IMR-90 (cell line): Measurements from ENCODE around the gene NEURL1. TPM values are rescaled to one million over a fixed set of nuclear protein-coding genes. Genes with fewer than 3 reads are reported as not detected.

Source experiments
- ATAC-seq: fragments of 200-7000 bp; cut with Tn5 transposase; 2 replicates; pipeline ENCODE4 v1.9.1; 2020; ENCODE audit warnings: low read depth, mild to moderate bottlenecking, moderate library complexity
- BruUV-seq: library from RNA; stranded (reverse); fragments of 400-500 nt; replicated peaks from 2 replicates; lab custom pipeline; 2021; lab: Mats Ljungman, UMichigan
- CTCF ChIA-PET: fragments of 300-600 bp; formaldehyde crosslinking; extraction: SDS; loops from one replicate; lab custom pipeline; 2021; ENCODE audit warnings: antibody characterized with exemption; lab: Yijun Ruan, JAX
- POLR2A ChIA-PET: fragments of 300-600 bp; sonication (Branson Sonifier 250); formaldehyde crosslinking; loops from one replicate; lab custom pipeline; 2022; ENCODE audit warnings: antibody characterized with exemption; ENCODE audit not compliant: unreplicated experiment; lab: Charles Lee
- DNase-seq: peaks from one replicate; pipeline ENCODE4 v3.0.0; 2013
- H2AFZ ChIP-seq: replicated peaks from 2 replicates; pipeline ENCODE3; 2013; ENCODE audit warnings: low read length, mild to moderate bottlenecking; ENCODE audit not compliant: poor library complexity
- H2AK5ac ChIP-seq: 2 replicates; pipeline ENCODE4 v1.6.1; 2013; ENCODE audit warnings: low read depth, low read length, inconsistent platforms
- H2AK9ac ChIP-seq: replicated peaks from 2 replicates; pipeline ENCODE3; 2013; ENCODE audit warnings: mild to moderate bottlenecking, low read depth, low read length, moderate library complexity; ENCODE audit not compliant: poor library complexity
- H2BK120ac ChIP-seq: 2 replicates; pipeline ENCODE4 v1.6.1; 2013; ENCODE audit warnings: low read depth, low read length, inconsistent platforms
- H2BK15ac ChIP-seq: 3 replicates; pipeline ENCODE4 v1.6.1; 2013; ENCODE audit warnings: low read depth, low read length, inconsistent platforms
- H2BK20ac ChIP-seq: 2 replicates; pipeline ENCODE4 v1.6.1; 2013; ENCODE audit warnings: low read depth, mild to moderate bottlenecking, inconsistent platforms, low read length, moderate library complexity
- H2BK5ac ChIP-seq: 2 replicates; pipeline ENCODE4 v1.6.1; 2013; ENCODE audit warnings: mild to moderate bottlenecking, low read depth, low read length, inconsistent platforms; ENCODE audit not compliant: poor library complexity, severe bottlenecking
- H3K14ac ChIP-seq: replicated peaks from 2 replicates; pipeline ENCODE4 v1.6.1; 2013; ENCODE audit warnings: low read depth, low read length, inconsistent platforms
- H3K18ac ChIP-seq: 2 replicates; pipeline ENCODE4 v1.6.1; 2013; ENCODE audit warnings: low read depth, low read length, control low read depth
- H3K23ac ChIP-seq: 2 replicates; pipeline ENCODE4 v1.6.1; 2013; ENCODE audit warnings: low read depth, low read length, inconsistent platforms
- H3K27ac ChIP-seq: 2 replicates; pipeline ENCODE4 v1.5.1; 2013; ENCODE audit warnings: mild to moderate bottlenecking, control low read depth, low read length; ENCODE audit not compliant: insufficient read depth
- H3K27me3 ChIP-seq: 2 replicates; pipeline ENCODE4 v1.6.1; 2013; ENCODE audit warnings: low read length; ENCODE audit not compliant: control insufficient read depth, insufficient read depth
- H3K36me3 ChIP-seq: 2 replicates; pipeline ENCODE4 v1.6.1; 2013; ENCODE audit warnings: low read length, mixed read lengths; ENCODE audit not compliant: control insufficient read depth, insufficient read depth
- H3K4ac ChIP-seq: 2 replicates; pipeline ENCODE4 v1.6.1; 2013; ENCODE audit warnings: low read depth, low read length, inconsistent platforms
- H3K4me1 ChIP-seq: 2 replicates; pipeline ENCODE4 v1.6.1; 2013; ENCODE audit warnings: low read length, mixed read lengths; ENCODE audit not compliant: control insufficient read depth, insufficient read depth
- H3K4me2 ChIP-seq: 2 replicates; pipeline ENCODE4 v1.6.1; 2013; ENCODE audit warnings: low read depth, mild to moderate bottlenecking, control low read depth, low read length, moderate library complexity
- H3K4me3 ChIP-seq: 2 replicates; pipeline ENCODE4 v1.5.1; 2013; ENCODE audit warnings: low read depth, mild to moderate bottlenecking, control low read depth, low read length, moderate library complexity; ENCODE audit not compliant: insufficient read depth
- H3K56ac ChIP-seq: 2 replicates; pipeline ENCODE4 v1.6.1; 2013; ENCODE audit warnings: low read length, inconsistent platforms; ENCODE audit not compliant: insufficient read depth; ENCODE audit errors: extremely low read depth
- H3K79me1 ChIP-seq, 2 experiments: 2 replicates each; pipeline ENCODE4 v1.6.1; 2013; ENCODE audit warnings: low read length in 2 of 2, inconsistent platforms in 1 of 2, low read depth in 1 of 2
- H3K9ac ChIP-seq: 2 replicates; pipeline ENCODE4 v1.6.1; 2013; ENCODE audit warnings: low read depth, low read length, control low read depth
- H3K9me1 ChIP-seq: 2 replicates; pipeline ENCODE4 v1.6.1; 2013; ENCODE audit warnings: low read length, inconsistent platforms; ENCODE audit not compliant: insufficient read depth
- H3K9me3 ChIP-seq: 2 replicates; pipeline ENCODE4 v1.6.1; 2013; ENCODE audit warnings: low read length; ENCODE audit not compliant: control insufficient read depth, insufficient read depth
- H4K20me1 ChIP-seq: 2 replicates; pipeline ENCODE4 v1.6.1; 2013; ENCODE audit warnings: low read length, inconsistent platforms; ENCODE audit not compliant: insufficient read depth
- H4K5ac ChIP-seq: 2 replicates; pipeline ENCODE4 v1.6.1; 2013; ENCODE audit warnings: mild to moderate bottlenecking, low read depth, low read length, control low read depth
- H4K8ac ChIP-seq, 2 experiments: 2 replicates each; pipeline ENCODE4 v1.6.1; 2013; ENCODE audit warnings: low read depth in 2 of 2, low read length in 2 of 2, control low read depth in 1 of 2, inconsistent platforms in 1 of 2
- H4K91ac ChIP-seq: 2 replicates; pipeline ENCODE4 v1.6.1; 2013; ENCODE audit warnings: low read depth, low read length, inconsistent platforms; ENCODE audit not compliant: insufficient read depth
- FOS ChIP-seq: fragments of 150-350 bp; IDR thresholded peaks from 2 replicates; pipeline ENCODE4 v1.6.1; 2016; ENCODE audit warnings: low read depth, low read length
- NFE2L2 ChIP-seq: fragments of 150-350 bp; IDR thresholded peaks from 2 replicates; pipeline ENCODE4 v1.6.1; 2016; ENCODE audit warnings: low read depth, mild to moderate bottlenecking, low read length
- RAD21 ChIP-seq: IDR thresholded peaks from 2 replicates; pipeline ENCODE4 v1.6.1; 2012; ENCODE audit warnings: low read length, improper control_type of control experiment
- RCOR1 ChIP-seq: IDR thresholded peaks from 2 replicates; pipeline ENCODE4 v1.6.1; 2012; ENCODE audit warnings: mild to moderate bottlenecking, low read length, improper control_type of control experiment; ENCODE audit not compliant: insufficient replicate concordance
- RFX5 ChIP-seq: IDR thresholded peaks from 2 replicates; pipeline ENCODE4 v1.8.0; 2012; ENCODE audit warnings: low read depth, mild to moderate bottlenecking, low read length, moderate library complexity
- SMC3 ChIP-seq: fragments of 150-350 bp; IDR thresholded peaks from 2 replicates; pipeline ENCODE4 v1.6.1; 2016; ENCODE audit warnings: low read depth, mild to moderate bottlenecking, antibody characterized with exemption, low read length, moderate library complexity
- dilution Hi-C: fragments of 300-500 bp; cut with HindIII; formaldehyde crosslinking; loops from one replicate; pipeline ENCODE4 v1.14.3; 2018; ENCODE audit warnings: low sequenced_read_pairs; ENCODE audit not compliant: unreplicated experiment
- in situ Hi-C: fragments of 300-500 bp; cut with MboI; formaldehyde crosslinking; loops from 3 replicates; pipeline ENCODE4 v1.14.3; 2019; ENCODE audit warnings: low sequenced_read_pairs, inconsistent platforms, mixed read lengths
- intact Hi-C: fragments of 100-400 bp; cut with micrococcal nuclease; formaldehyde crosslinking; loops from 2 replicates; pipeline ENCODE4 v1.10.0; 2022
- polyA plus RNA-seq, 3 experiments: library from polyadenylated mRNA; depleted of rRNA; stranded (reverse); fragments of >200 nt; gene quantifications; 2 replicates each; pipeline ENCODE4 v1.2.3, GENCODE V29; 2012; ENCODE audit warnings: low replicate concordance in 1 of 3
- total RNA-seq: library from RNA; depleted of rRNA; stranded (reverse); fragments of >200 nt; gene quantifications from 2 replicates; pipeline ENCODE4 v1.2.3, GENCODE V29; 2012

Gene NEURL1
- total and polyA plus RNA-seq, 2 of the 4 experiments (the other 2 are of a cell fraction): 0.36 to 0.82 TPM

DNA sequence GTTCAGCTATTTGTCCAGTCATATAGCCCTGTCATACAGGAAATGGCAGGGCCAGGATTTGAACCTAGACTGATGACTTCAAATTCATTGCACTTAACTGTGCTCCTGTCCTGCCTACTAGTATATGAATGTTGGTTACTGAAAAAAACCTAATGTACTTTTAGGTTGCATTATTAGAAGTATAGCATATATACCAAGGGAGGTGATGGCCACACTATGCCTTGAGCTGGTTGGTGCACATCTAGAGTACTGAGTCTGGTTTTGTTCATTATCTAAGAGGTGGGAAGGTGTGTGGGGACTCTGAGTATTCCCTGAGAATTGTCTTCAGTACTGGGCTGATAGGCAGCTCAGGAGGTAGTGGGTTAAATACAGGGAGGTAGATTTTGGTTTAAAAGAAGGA is 88.0 kb downstream of the NEURL1 start:
- Histone ChIP-seq H3K56ac (no peak overlapping the region), H3K27me3 (peaks cover 79% of the 10 kb centered on the region), H3K4me3 (no peak overlapping the region), H3K9me1 (no peaks in the 10 kb centered on the region), H3K79me1 (no peaks in the 10 kb centered on the region), H4K5ac (no peak overlapping the region), H2AFZ (no peak overlapping the region), H3K9me3 (peaks cover 4% of the 10 kb centered on the region), H3K4ac (no peak overlapping the region), H2AK5ac (no peak overlapping the region), H2BK20ac (no peak overlapping the region), H2BK15ac (no peak overlapping the region), H3K4me2 (no peak overlapping the region), H3K36me3 (no peaks in the 10 kb centered on the region), H4K20me1 (no peaks in the 10 kb centered on the region; the same call in 1 of the 2 replicates), H3K18ac (no peak overlapping the region), H2AK9ac (no peak overlapping the region), H2BK120ac (no peak overlapping the region), H3K27ac (no peak overlapping the region), H4K91ac (no peak overlapping the region), H4K8ac (no peak overlapping the region), H3K14ac (no peak overlapping the region), H3K9ac (no peak overlapping the region), H2BK5ac (no peak overlapping the region), H3K4me1 (no peaks in the 10 kb centered on the region), H3K23ac (no peak overlapping the region)
- DNase-seq (no peak), ATAC-seq (no peak)
- TF ChIP-seq SMC3: no peak
- no peak for TF ChIP-seq NFE2L2
- no peak for TF ChIP-seq RAD21
- TF ChIP-seq RFX5: no peak
- no peak for TF ChIP-seq RCOR1
- no peak for TF ChIP-seq FOS
- ChIA-PET POLR2A (no interaction called here), CTCF (interaction anchor here (0.6 kb wide), 1 partner anchor 236 kb away, joined by 5 read pairs; no protein-coding TSS in a partner anchor)
- intact Hi-C loops: no loop called here
- BruUV-seq: no TSS peak
- dilution Hi-C loops: no loop called here
- in situ Hi-C loops: no loop called here
